K562 (cell line): ENCODE measurements around the gene SANBR. TPM values are rescaled to one million over a fixed set of nuclear protein-coding genes. Genes with fewer than 3 reads are reported as not detected.

Experiments
- AFF4 ChIP-seq: sonication (generic); formaldehyde crosslinking; IDR thresholded peaks from 2 replicates; pipeline ENCODE4 v1.8.0; 2023; ENCODE audit warnings: mild to moderate bottlenecking, missing genetic modification reagents
- CBFB ChIP-seq: sonication (generic); formaldehyde crosslinking; IDR thresholded peaks from 2 replicates; pipeline ENCODE4 v1.4.0; 2020; ENCODE audit warnings: mild to moderate bottlenecking, missing genetic modification reagents
- CC2D1A ChIP-seq: fragments of 450-650 bp; IDR thresholded peaks from 2 replicates; pipeline ENCODE4 v1.6.1; 2017; ENCODE audit warnings: mild to moderate bottlenecking
- DIDO1 ChIP-seq: fragments of 450-650 bp; IDR thresholded peaks from 2 replicates; pipeline ENCODE4 v1.6.1; 2016; ENCODE audit warnings: low read depth, missing biosample characterization, missing genetic modification characterization
- E4F1 ChIP-seq: fragments of 250-450 bp; sonication (Bioruptor Pico); IDR thresholded peaks from 2 replicates; pipeline ENCODE4 v1.5.0; 2021; ENCODE audit warnings: mild to moderate bottlenecking, borderline replicate concordance
- FIP1L1 ChIP-seq: fragments of 200-400 bp; formaldehyde crosslinking; IDR thresholded peaks from 2 replicates; pipeline ENCODE4 v1.6.1; 2018; ENCODE audit warnings: mild to moderate bottlenecking, low read depth, low read length; ENCODE audit not compliant: poor library complexity, severe bottlenecking
- GATA2 ChIP-seq: sonication (generic); formaldehyde crosslinking; IDR thresholded peaks from 2 replicates; pipeline ENCODE4 v1.4.0; 2020; ENCODE audit warnings: mild to moderate bottlenecking, missing genetic modification reagents
- ILK ChIP-seq: fragments of 450-650 bp; IDR thresholded peaks from 2 replicates; pipeline ENCODE4 v1.6.1; 2016; ENCODE audit warnings: missing genetic modification characterization, low read depth, mild to moderate bottlenecking, missing compliant biosample characterization, moderate library complexity, borderline replicate concordance
- KLF6 ChIP-seq: fragments of 250-450 bp; sonication (Bioruptor Pico); IDR thresholded peaks from 2 replicates; pipeline ENCODE4 v1.4.0; 2020; ENCODE audit warnings: mild to moderate bottlenecking, moderate library complexity, borderline replicate concordance
- POLR2AphosphoS5 ChIP-seq: IDR thresholded peaks from 2 replicates; pipeline ENCODE4 v1.6.1; 2011; ENCODE audit warnings: mild to moderate bottlenecking, low read depth, low read length, moderate library complexity; ENCODE audit not compliant: control insufficient read depth, insufficient read depth
- TAF1 ChIP-seq: IDR thresholded peaks from 2 replicates; pipeline ENCODE4 v1.6.1; 2011; ENCODE audit warnings: mild to moderate bottlenecking, low read length, moderate library complexity; ENCODE audit not compliant: insufficient read depth, control insufficient read depth, severe bottlenecking; ENCODE audit errors: extremely low read depth
- TRIM24 ChIP-seq, 2 experiments: fragments of 450-650 bp; IDR thresholded peaks; 2 replicates each; pipeline ENCODE4 v1.6.1; 2016
- ZBTB43 ChIP-seq: sonication (generic); formaldehyde crosslinking; IDR thresholded peaks from 2 replicates; pipeline ENCODE4 v1.8.0; 2023; ENCODE audit warnings: mild to moderate bottlenecking, missing genetic modification reagents
- ZNF639 ChIP-seq, 2 experiments: fragments of 200-800 bp in 1 of 2; sonication (Bioruptor generic) in 1 of 2; sonication (generic) in 1 of 2; formaldehyde crosslinking in 1 of 2; IDR thresholded peaks in 1 of 2; conservative IDR thresholded peaks in 1 of 2; 2 replicates each; pipeline versions ENCODE4 v1.5.0 to v1.6.1; 2016 to 2020; ENCODE audit warnings: missing compliant biosample characterization in 1 of 2, missing genetic modification characterization in 1 of 2, missing genetic modification reagents in 1 of 2
- polyA plus RNA-seq, 8 experiments: library from polyadenylated mRNA; depleted of rRNA in 4 of 8; stranded (reverse) in 5 of 8; unstranded in 3 of 8; fragments of >200 nt; fragmentation: Nextera tagmentation in 2 of 8; fragmentation: Illumina TruSeq in 1 of 8; extraction: Ambion mirVana in 2 of 8; extraction: Trizol in 1 of 8; gene quantifications; 2 replicates each; pipeline versions ENCODE4 v1.2.1 to v1.2.3, GENCODE V29; 2011 to 2014; ENCODE audit warnings: inconsistent platforms in 1 of 8, missing spikeins in 1 of 8
- total RNA-seq, 7 experiments: library from RNA; depleted of rRNA in 6 of 7; stranded (reverse); fragments of >200 nt in 6 of 7; fragmentation: Illumina TruSeq in 2 of 7; extraction: Trizol in 2 of 7; gene quantifications; 2 replicates each; pipeline versions ENCODE4 v1.2.1 to v1.2.3, GENCODE V29; 2011 to 2021; ENCODE audit warnings: low replicate concordance in 1 of 7
- TF ChIP-seq, protein P1 (sequence below): fragments of 200-400 bp; formaldehyde crosslinking; IDR thresholded peaks from 2 replicates; pipeline ENCODE4 v1.6.1; 2017; ENCODE audit warnings: mild to moderate bottlenecking, low read depth, low read length, moderate library complexity

Gene SANBR
- total and polyA plus RNA-seq, 9 of the 15 experiments (the other 6 are each of a cell fraction or from before 2014, with no cell fraction given), result 1.5 to 7.7 (median 6.2) TPM

GRCh38 chr2:61016392-61017002 lies 49.2 kb upstream of the SANBR start (continued):
- TF ChIP-seq ZBTB43 (CRISPR knock-in tag) (no peak), AFF4 (CRISPR knock-in tag) (0 out of 2 replicates have a peak, but pooled peaks have one; percentile 24), E4F1 (CRISPR knock-in tag) (no peak), ZNF639 (CRISPR knock-in tag; conservative IDR thresholded peaks at IDR 0.05 in 1 of 2, IDR thresholded peaks at IDR 0.05 in 1 of 2) (no peak), TRIM24 (IDR thresholded peaks at IDR 0.05) (no peak), CC2D1A (no peak), DIDO1 (no peak), TAF1 (no peak), FIP1L1 (no peak), KLF6 (CRISPR knock-in tag) (no peak), GATA2 (0 out of 2 replicates have a peak, but pooled peaks have one; percentile 15), POLR2AphosphoS5 (no peak), ILK (no peak), CBFB (CRISPR knock-in tag) (no peak)
- TF ChIP-seq, protein P1, sequence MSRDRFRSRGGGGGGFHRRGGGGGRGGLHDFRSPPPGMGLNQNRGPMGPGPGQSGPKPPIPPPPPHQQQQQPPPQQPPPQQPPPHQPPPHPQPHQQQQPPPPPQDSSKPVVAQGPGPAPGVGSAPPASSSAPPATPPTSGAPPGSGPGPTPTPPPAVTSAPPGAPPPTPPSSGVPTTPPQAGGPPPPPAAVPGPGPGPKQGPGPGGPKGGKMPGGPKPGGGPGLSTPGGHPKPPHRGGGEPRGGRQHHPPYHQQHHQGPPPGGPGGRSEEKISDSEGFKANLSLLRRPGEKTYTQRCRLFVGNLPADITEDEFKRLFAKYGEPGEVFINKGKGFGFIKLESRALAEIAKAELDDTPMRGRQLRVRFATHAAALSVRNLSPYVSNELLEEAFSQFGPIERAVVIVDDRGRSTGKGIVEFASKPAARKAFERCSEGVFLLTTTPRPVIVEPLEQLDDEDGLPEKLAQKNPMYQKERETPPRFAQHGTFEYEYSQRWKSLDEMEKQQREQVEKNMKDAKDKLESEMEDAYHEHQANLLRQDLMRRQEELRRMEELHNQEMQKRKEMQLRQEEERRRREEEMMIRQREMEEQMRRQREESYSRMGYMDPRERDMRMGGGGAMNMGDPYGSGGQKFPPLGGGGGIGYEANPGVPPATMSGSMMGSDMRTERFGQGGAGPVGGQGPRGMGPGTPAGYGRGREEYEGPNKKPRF, result no peak
